ENCODE measurements around the gene TMEM117.

The TMEM117 gene

DNA sequence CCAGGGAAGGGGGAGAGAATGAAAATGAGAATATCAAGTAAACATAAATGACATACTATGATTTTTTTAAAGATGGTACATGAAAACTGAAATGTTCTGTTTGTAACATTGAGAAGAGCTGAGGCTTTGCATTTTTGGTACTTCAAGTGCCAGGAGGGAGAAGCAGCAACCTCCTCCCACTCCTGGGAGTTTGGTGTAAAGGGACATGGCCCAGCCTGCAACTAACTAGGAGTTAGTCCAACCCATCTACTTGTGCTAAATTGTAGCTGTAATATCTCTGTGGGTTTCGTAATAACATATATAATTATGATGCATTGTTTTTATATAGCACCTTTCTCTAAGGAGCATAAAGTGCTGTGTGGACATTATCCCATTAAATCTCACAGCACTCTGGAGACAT lies 522.8 kb downstream of the TMEM117 start:
- Histone ChIP-seq H3K79me1 (ENCODE audit: low read length) (no peaks in the 10 kb centered on the region), H2AK5ac (ENCODE audit: low read length) (no peak overlapping the region), H3K36me3 (ENCODE audit: control insufficient read depth in 1 of 2, insufficient read depth in 2 of 2, low read length in 2 of 2) (no peaks in the 10 kb centered on the region), H3K18ac (ENCODE audit: low read length) (no peak overlapping the region), H4K91ac (ENCODE audit: low read depth, low read length) (no peak overlapping the region), H4K8ac (ENCODE audit: low read depth, low read length) (no peak overlapping the region), H2BK120ac (ENCODE audit: insufficient read depth, low read length, poor library complexity) (no peak overlapping the region), H4K12ac (ENCODE audit: low read depth, low read length) (no peak overlapping the region), H3K9ac (ENCODE audit: low read length) (no peak overlapping the region), H2BK12ac (ENCODE audit: low read length) (no peak overlapping the region), H3K4me2 (ENCODE audit: low read length) (no peak overlapping the region), H3K27ac (ENCODE audit: low read depth, low read length) (no peak overlapping the region), H3K4ac (ENCODE audit: low read depth, low read length) (no peak overlapping the region), H2BK5ac (ENCODE audit: low read depth, low read length, poor library complexity) (no peak overlapping the region), H3K4me1 (ENCODE audit: control insufficient read depth in 1 of 2, insufficient read depth in 2 of 2, low read length in 2 of 2) (no peaks in the 10 kb centered on the region), H3K27me3 (ENCODE audit: insufficient read depth, low read length) (no peaks in the 10 kb centered on the region), H2AFZ (ENCODE audit: insufficient read depth, low read length, poor library complexity) (no peak overlapping the region), H3K9me3 (ENCODE audit: insufficient read depth, low read depth, low read length) (no peaks in the 10 kb centered on the region), H3K4me3 (ENCODE audit: low read depth, low read length) (no peak overlapping the region), H3K79me2 (ENCODE audit: control insufficient read depth, insufficient read depth, low read length, poor library complexity) (no peaks in the 10 kb centered on the region), H3K23ac (ENCODE audit: low read length) (no peak overlapping the region), H3K14ac (ENCODE audit: low read length) (no peak overlapping the region)
- WGBS (ENCODE audit: extremely low coverage, insufficient coverage, insufficient read length), result no CpG with 5 or more reads among the region's 1 CpG
- DNase-seq, result no peak

DNA sequence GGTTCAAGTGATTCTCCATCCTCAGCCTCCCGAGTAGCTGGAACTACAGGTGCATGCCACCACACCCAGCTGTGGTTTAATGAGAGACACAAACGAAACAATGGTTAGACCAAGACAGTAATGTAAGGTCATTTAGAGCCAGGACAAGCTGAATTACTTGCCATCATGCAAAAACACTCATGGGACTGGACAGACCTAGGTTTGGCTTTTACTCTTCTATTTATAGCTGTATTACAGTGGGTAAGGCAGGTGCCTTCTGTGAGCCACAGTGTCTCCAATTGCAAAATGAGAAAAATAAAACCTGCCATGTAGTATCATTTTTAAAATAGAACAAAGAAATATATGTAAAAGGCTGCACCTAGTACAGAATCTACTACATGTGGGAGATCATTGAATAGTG lies 527.1 kb downstream of the TMEM117 start:
- no peak overlapping the region for H2AK5ac ChIP-seq (ENCODE audit: low read length)
- no peak overlapping the region for H4K8ac ChIP-seq (ENCODE audit: low read depth, low read length)
- H3K4ac ChIP-seq (ENCODE audit: low read depth, low read length), result no peak overlapping the region
- H3K9me3 ChIP-seq (ENCODE audit: insufficient read depth, low read depth, low read length), result no peaks in the 10 kb centered on the region
- H3K27me3 ChIP-seq (ENCODE audit: insufficient read depth, low read length), result no peaks in the 10 kb centered on the region
- H2BK120ac ChIP-seq (ENCODE audit: insufficient read depth, low read length, poor library complexity), result no peak overlapping the region
- H3K79me1 ChIP-seq (ENCODE audit: low read length), result no peaks in the 10 kb centered on the region
- H4K12ac ChIP-seq (ENCODE audit: low read depth, low read length), result no peak overlapping the region
- H2BK12ac ChIP-seq (ENCODE audit: low read length), result no peak overlapping the region
- H3K9ac ChIP-seq (ENCODE audit: low read length), result no peak overlapping the region
- H2BK5ac ChIP-seq (ENCODE audit: low read depth, low read length, poor library complexity), result no peak overlapping the region
- H3K14ac ChIP-seq (ENCODE audit: low read length), result no peak overlapping the region
- H3K18ac ChIP-seq (ENCODE audit: low read length), result no peak overlapping the region
- H2AFZ ChIP-seq (ENCODE audit: insufficient read depth, low read length, poor library complexity), result no peak overlapping the region
- no peaks in the 10 kb centered on the region for H3K4me1 ChIP-seq (ENCODE audit: control insufficient read depth in 1 of 2, insufficient read depth in 2 of 2, low read length in 2 of 2)
- H3K79me2 ChIP-seq (ENCODE audit: control insufficient read depth, insufficient read depth, low read length, poor library complexity), result no peaks in the 10 kb centered on the region
- no peak overlapping the region for H3K4me3 ChIP-seq (ENCODE audit: low read depth, low read length)
- no peak overlapping the region for H3K4me2 ChIP-seq (ENCODE audit: low read length)
- no peak overlapping the region for H3K27ac ChIP-seq (ENCODE audit: low read depth, low read length)
- WGBS (ENCODE audit: extremely low coverage, insufficient coverage, insufficient read length), result no CpG with 5 or more reads among the region's 2 CpGs
- no peak overlapping the region for H4K91ac ChIP-seq (ENCODE audit: low read depth, low read length)
- H3K36me3 ChIP-seq (ENCODE audit: control insufficient read depth in 1 of 2, insufficient read depth in 2 of 2, low read length in 2 of 2), result no peaks in the 10 kb centered on the region
- no peak for DNase-seq
- no peak overlapping the region for H3K23ac ChIP-seq (ENCODE audit: low read length)

- H3K4me1 ChIP-seq (ENCODE audit: control insufficient read depth in 1 of 2, insufficient read depth in 2 of 2, low read length in 2 of 2), result no peaks in the 10 kb centered on the region
- H3K14ac ChIP-seq (ENCODE audit: low read length), result no peak overlapping the region
- H2BK120ac ChIP-seq (ENCODE audit: insufficient read depth, low read length, poor library complexity), result no peak overlapping the region
- no peak overlapping the region for H3K23ac ChIP-seq (ENCODE audit: low read length)
- H3K4ac ChIP-seq (ENCODE audit: low read depth, low read length), result no peak overlapping the region
- H2BK12ac ChIP-seq (ENCODE audit: low read length), result no peak overlapping the region
- no peaks in the 10 kb centered on the region for H3K36me3 ChIP-seq (ENCODE audit: control insufficient read depth in 1 of 2, insufficient read depth in 2 of 2, low read length in 2 of 2)
- no peak overlapping the region for H2BK5ac ChIP-seq (ENCODE audit: low read depth, low read length, poor library complexity)
- H3K27me3 ChIP-seq (ENCODE audit: insufficient read depth, low read length), result no peaks in the 10 kb centered on the region
- no peak overlapping the region for H3K9ac ChIP-seq (ENCODE audit: low read length)
- no peak overlapping the region for H3K18ac ChIP-seq (ENCODE audit: low read length)
- H3K9me3 ChIP-seq (ENCODE audit: insufficient read depth, low read depth, low read length), result no peaks in the 10 kb centered on the region
- no peak overlapping the region for H4K12ac ChIP-seq (ENCODE audit: low read depth, low read length)
- H4K91ac ChIP-seq (ENCODE audit: low read depth, low read length), result no peak overlapping the region
- H2AFZ ChIP-seq (ENCODE audit: insufficient read depth, low read length, poor library complexity), result no peak overlapping the region
- H3K79me2 ChIP-seq (ENCODE audit: control insufficient read depth, insufficient read depth, low read length, poor library complexity), result no peaks in the 10 kb centered on the region
- H3K4me2 ChIP-seq (ENCODE audit: low read length), result no peak overlapping the region
- no peak overlapping the region for H3K4me3 ChIP-seq (ENCODE audit: low read depth, low read length)
- no peak overlapping the region for H4K8ac ChIP-seq (ENCODE audit: low read depth, low read length)
- no peaks in the 10 kb centered on the region for H3K79me1 ChIP-seq (ENCODE audit: low read length)
- WGBS (ENCODE audit: extremely low coverage, insufficient coverage, insufficient read length), result no CpG with 5 or more reads among the region's 1 CpG
- H2AK5ac ChIP-seq (ENCODE audit: low read length), result no peak overlapping the region
- no peak for DNase-seq
- no peak overlapping the region for H3K27ac ChIP-seq (ENCODE audit: low read depth, low read length)
Measured at GRCh38 chr12:44367136-44367535, 531.3 kb downstream of the TMEM117 start.

DNA sequence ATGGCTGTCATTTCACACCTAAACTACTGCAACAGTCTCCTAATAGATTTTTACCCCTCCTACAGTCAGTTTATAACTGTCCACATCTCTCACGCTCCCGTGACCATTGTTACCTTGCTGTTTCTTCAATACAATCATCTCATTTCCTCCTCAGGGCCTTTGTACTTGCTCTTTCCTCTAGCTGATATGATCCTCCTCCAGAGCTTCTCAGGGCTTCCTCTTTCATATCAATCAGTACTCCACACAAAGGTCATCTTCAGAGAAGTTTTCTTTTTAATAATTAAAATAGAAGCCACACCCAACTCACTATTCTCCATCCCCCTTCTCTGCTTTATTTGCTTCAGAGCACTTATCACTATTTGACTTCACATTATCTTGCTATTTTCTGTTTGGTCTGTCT lies 532.0 kb downstream of the TMEM117 start:
- Histone ChIP-seq H3K14ac (ENCODE audit: low read length) (no peak overlapping the region), H3K79me2 (ENCODE audit: control insufficient read depth, insufficient read depth, low read length, poor library complexity) (no peaks in the 10 kb centered on the region), H3K9me3 (ENCODE audit: insufficient read depth, low read depth, low read length) (no peaks in the 10 kb centered on the region), H2BK12ac (ENCODE audit: low read length) (no peak overlapping the region), H3K27ac (ENCODE audit: low read depth, low read length) (no peak overlapping the region), H3K4me2 (ENCODE audit: low read length) (no peak overlapping the region), H2BK120ac (ENCODE audit: insufficient read depth, low read length, poor library complexity) (no peak overlapping the region), H3K36me3 (ENCODE audit: control insufficient read depth in 1 of 2, insufficient read depth in 2 of 2, low read length in 2 of 2) (no peaks in the 10 kb centered on the region), H3K4me3 (ENCODE audit: low read depth, low read length) (no peak overlapping the region), H3K18ac (ENCODE audit: low read length) (no peak overlapping the region), H3K4me1 (ENCODE audit: control insufficient read depth in 1 of 2, insufficient read depth in 2 of 2, low read length in 2 of 2) (no peaks in the 10 kb centered on the region), H2BK5ac (ENCODE audit: low read depth, low read length, poor library complexity) (no peak overlapping the region), H3K23ac (ENCODE audit: low read length) (no peak overlapping the region), H3K27me3 (ENCODE audit: insufficient read depth, low read length) (no peaks in the 10 kb centered on the region), H3K9ac (ENCODE audit: low read length) (no peak overlapping the region), H4K8ac (ENCODE audit: low read depth, low read length) (no peak overlapping the region), H3K4ac (ENCODE audit: low read depth, low read length) (no peak overlapping the region), H2AK5ac (ENCODE audit: low read length) (no peak overlapping the region), H4K91ac (ENCODE audit: low read depth, low read length) (no peak overlapping the region), H2AFZ (ENCODE audit: insufficient read depth, low read length, poor library complexity) (no peak overlapping the region), H4K12ac (ENCODE audit: low read depth, low read length) (no peak overlapping the region), H3K79me1 (ENCODE audit: low read length) (no peaks in the 10 kb centered on the region)
- WGBS (ENCODE audit: extremely low coverage, insufficient coverage, insufficient read length), result no CpG with 5 or more reads among the region's 2 CpGs
- no peak for DNase-seq

Data from trophoblast cell (in vitro differentiated cells and primary cell).